ENCODE results near the gene DOCK2. TPM values are rescaled to one million over a fixed set of nuclear protein-coding genes. Genes with fewer than 3 reads are reported as not detected.

The DOCK2 gene
- total RNA-seq, 2 donors from 2014 or later, result 32.1 to 40.3 TPM

GRCh38 chr5:169997798-169998197 lies 360.7 kb downstream of the DOCK2 start:
- no peaks in the 10 kb centered on the region for H3K4me1 ChIP-seq (ENCODE audit: control insufficient read depth in 1 of 2, low read depth in 2 of 2)
- no peaks in the 10 kb centered on the region for H3K27me3 ChIP-seq (replicated peaks; ENCODE audit: insufficient read depth)
- H3K27ac ChIP-seq, result no peak overlapping the region
- no peak for TF ChIP-seq CTCF (IDR thresholded peaks at IDR 0.05)
- H3K36me3 ChIP-seq, result no peaks in the 10 kb centered on the region
- DNase-seq (ENCODE audit: low spot score), result no peak
- H3K4me3 ChIP-seq, result no peak overlapping the region
- H3K9me3 ChIP-seq, result no peaks in the 10 kb centered on the region
- no peak for ATAC-seq (ENCODE audit: insufficient number of reproducible peaks, low FRiP score, low read depth)

- Histone ChIP-seq H3K27me3 (replicated peaks; ENCODE audit: insufficient read depth) (no peaks in the 10 kb centered on the region), H3K36me3 (no peaks in the 10 kb centered on the region), H3K27ac (no peak overlapping the region), H3K4me1 (ENCODE audit: control insufficient read depth in 1 of 2, low read depth in 2 of 2) (no peaks in the 10 kb centered on the region), H3K4me3 (no peak overlapping the region), H3K9me3 (no peaks in the 10 kb centered on the region)
- DNase-seq (ENCODE audit: low spot score), result no peak
- ATAC-seq (ENCODE audit: insufficient number of reproducible peaks, low FRiP score, low read depth), result no peak
- no peak for TF ChIP-seq CTCF (IDR thresholded peaks at IDR 0.05)
Measured at GRCh38 chr5:169999621-170000020, 362.5 kb downstream of the DOCK2 start.

- Histone ChIP-seq H3K27me3 (replicated peaks; ENCODE audit: insufficient read depth) (no peaks in the 10 kb centered on the region), H3K9me3 (no peaks in the 10 kb centered on the region), H3K4me1 (ENCODE audit: control insufficient read depth in 1 of 2, low read depth in 2 of 2) (no peaks in the 10 kb centered on the region), H3K4me3 (no peak overlapping the region), H3K27ac (no peak overlapping the region), H3K36me3 (no peaks in the 10 kb centered on the region)
- DNase-seq (ENCODE audit: low spot score) (no peak), ATAC-seq (ENCODE audit: insufficient number of reproducible peaks, low FRiP score, low read depth) (no peak)
- no peak for TF ChIP-seq CTCF (IDR thresholded peaks at IDR 0.05)
Measured at GRCh38 chr5:170000155-170000554, 363.1 kb downstream of the DOCK2 start.

GRCh38 chr5:170006021-170006420 lies 368.9 kb downstream of the DOCK2 start:
- DNase-seq (ENCODE audit: low spot score), result no peak
- Histone ChIP-seq H3K36me3 (no peaks in the 10 kb centered on the region), H3K27me3 (replicated peaks; ENCODE audit: insufficient read depth) (no peaks in the 10 kb centered on the region), H3K9me3 (no peaks in the 10 kb centered on the region), H3K4me3 (no peak overlapping the region), H3K27ac (no peak overlapping the region), H3K4me1 (ENCODE audit: control insufficient read depth in 1 of 2, low read depth in 2 of 2) (no peaks in the 10 kb centered on the region)
- TF ChIP-seq CTCF (IDR thresholded peaks at IDR 0.05), result no peak
- no peak for ATAC-seq (ENCODE audit: insufficient number of reproducible peaks, low FRiP score, low read depth)

- Histone ChIP-seq H3K4me1 (ENCODE audit: control insufficient read depth in 1 of 2, low read depth in 2 of 2) (no peaks in the 10 kb centered on the region), H3K27me3 (replicated peaks; ENCODE audit: insufficient read depth) (no peaks in the 10 kb centered on the region), H3K36me3 (no peaks in the 10 kb centered on the region), H3K27ac (no peak overlapping the region), H3K9me3 (no peaks in the 10 kb centered on the region), H3K4me3 (no peak overlapping the region)
- DNase-seq (ENCODE audit: low spot score) (no peak), ATAC-seq (ENCODE audit: insufficient number of reproducible peaks, low FRiP score, low read depth) (no peak)
- no peak for TF ChIP-seq CTCF (IDR thresholded peaks at IDR 0.05)
Measured at GRCh38 chr5:170008376-170008775, 371.3 kb downstream of the DOCK2 start.
